GM12878 (cell line): ENCODE measurements around the gene NEK11. TPM values are rescaled to one million over a fixed set of nuclear protein-coding genes. Genes with fewer than 3 reads are reported as not detected.

Source experiments
- ATAC-seq: fragments of 200-7000 bp; cut with Tn5 transposase; 3 replicates; pipeline ENCODE4 v1.9.1; 2020; ENCODE audit warnings: mild to moderate bottlenecking, moderate library complexity
- BruUV-seq: library from RNA; stranded (reverse); fragments of 400-500 nt; replicated peaks from 2 replicates; lab custom pipeline; 2021; lab: Mats Ljungman, UMichigan
- CTCF ChIA-PET: fragments of 300-600 bp; sonication (Branson Sonifier 250); formaldehyde crosslinking; extraction: SDS; loops from one replicate; lab custom pipeline; 2021; ENCODE audit warnings: inconsistent platforms; lab: Yijun Ruan, JAX
- POLR2A ChIA-PET: fragments of 350-600 bp; formaldehyde crosslinking; extraction: SDS; loops from one replicate; lab custom pipeline; 2021; ENCODE audit warnings: inconsistent platforms; lab: Charles Lee
- RAD21 ChIA-PET: fragments of 300-600 bp; sonication (Branson Sonifier 250); formaldehyde crosslinking; loops from one replicate; lab custom pipeline; 2023; ENCODE audit warnings: antibody characterized with exemption; ENCODE audit not compliant: unreplicated experiment; lab: Charles Lee
- SMC1A ChIA-PET: fragments of 300-600 bp; sonication (Branson Sonifier 250); formaldehyde crosslinking; loops from one replicate; lab custom pipeline; 2023; ENCODE audit not compliant: unreplicated experiment, uncharacterized antibody; lab: Charles Lee
- DNase-seq: peaks from one replicate; pipeline ENCODE4 v3.0.0-alpha.2; 2011; ENCODE audit warnings: low read depth, low spot score
- FAIRE-seq: peaks from 3 replicates; lab custom pipeline; 2011; peaks lifted over from hg19 to GRCh38; lab: Jason Lieb, UNC
- H2AFZ ChIP-seq: 2 replicates; pipeline ENCODE4 v1.6.0; 2011; ENCODE audit warnings: low read depth, low read length, control low read depth; ENCODE audit not compliant: control insufficient read depth
- H3K27ac ChIP-seq: 2 replicates; pipeline ENCODE4 v1.5.1; 2011; ENCODE audit warnings: control low read depth; ENCODE audit not compliant: control insufficient read depth, insufficient read depth
- H3K27me3 ChIP-seq, 2 experiments: replicated peaks in 1 of 2; 2 replicates each; pipeline versions ENCODE4 v1.6.0 to v1.6.1; 2011; ENCODE audit warnings: low read length in 1 of 2; ENCODE audit not compliant: control insufficient read depth in 2 of 2, insufficient read depth in 2 of 2
- H3K36me3 ChIP-seq, 2 experiments: 2 replicates each; pipeline ENCODE4 v1.5.1; 2011; ENCODE audit warnings: low read length in 1 of 2; ENCODE audit not compliant: control insufficient read depth in 2 of 2, insufficient read depth in 2 of 2
- H3K4me1 ChIP-seq: 2 replicates; pipeline ENCODE4 v1.6.1; 2011; ENCODE audit warnings: mild to moderate bottlenecking, low read length, moderate library complexity, mixed read lengths; ENCODE audit not compliant: control insufficient read depth, insufficient read depth
- H3K4me2 ChIP-seq: 2 replicates; pipeline ENCODE4 v1.6.0; 2011; ENCODE audit warnings: control low read depth; ENCODE audit not compliant: control insufficient read depth, insufficient read depth
- H3K4me3 ChIP-seq: fragments of 200-600 bp; sonication (generic); 2 replicates; pipeline ENCODE4 v1.5.1; 2016
- H3K79me2 ChIP-seq: 2 replicates; pipeline ENCODE4 v1.6.0; 2011; ENCODE audit warnings: low read length; ENCODE audit not compliant: control insufficient read depth, insufficient read depth
- H3K9ac ChIP-seq: 2 replicates; pipeline ENCODE4 v1.8.0; 2011; ENCODE audit warnings: low read length, control low read depth, mixed read lengths; ENCODE audit not compliant: control insufficient read depth, insufficient read depth
- H3K9me3 ChIP-seq: replicated peaks from 3 replicates; pipeline ENCODE4 v1.5.1; 2011; ENCODE audit warnings: mild to moderate bottlenecking, low read length; ENCODE audit not compliant: control insufficient read depth, insufficient read depth
- H4K20me1 ChIP-seq: 2 replicates; pipeline ENCODE4 v1.6.0; 2011; ENCODE audit not compliant: control insufficient read depth, insufficient read depth
- CBX3 ChIP-seq: fragments of 200-600 bp; sonication (generic); IDR thresholded peaks from 2 replicates; pipeline ENCODE4 v1.6.1; 2016; ENCODE audit warnings: low read depth, borderline replicate concordance
- CEBPB ChIP-seq, 2 experiments: fragments of 150-350 bp in 1 of 2; IDR thresholded peaks; 2 replicates each; pipeline ENCODE4 v1.6.1; 2012 to 2014; ENCODE audit warnings: low read depth in 2 of 2, low read length in 2 of 2, borderline replicate concordance in 1 of 2, inconsistent platforms in 1 of 2
- CREM ChIP-seq: IDR thresholded peaks from 2 replicates; pipeline ENCODE4 v1.6.1; 2014; ENCODE audit warnings: antibody characterized with exemption, low read depth
- EED ChIP-seq: sonication (generic); IDR thresholded peaks from 2 replicates; pipeline ENCODE4 v1.6.1; 2016; ENCODE audit warnings: antibody characterized with exemption, low read depth
- FOS ChIP-seq: IDR thresholded peaks from 3 replicates; pipeline ENCODE4 v1.6.1; 2011; ENCODE audit warnings: borderline replicate concordance; ENCODE audit not compliant: insufficient read length; ENCODE audit errors: extremely low read depth
- MEF2B ChIP-seq: fragments of 450-650 bp; IDR thresholded peaks from 2 replicates; pipeline ENCODE4 v1.6.1; 2018; ENCODE audit warnings: mild to moderate bottlenecking, moderate library complexity; ENCODE audit not compliant: partially characterized antibody, poor library complexity, severe bottlenecking
- MTA2 ChIP-seq: fragments of 450-650 bp; IDR thresholded peaks from 2 replicates; pipeline ENCODE4 v1.6.1; 2016; ENCODE audit warnings: low read depth, mild to moderate bottlenecking, moderate library complexity
- NFIC ChIP-seq: IDR thresholded peaks from 2 replicates; pipeline ENCODE4 v1.6.1; 2012; ENCODE audit warnings: low read depth, mild to moderate bottlenecking, inconsistent platforms, low read length, moderate library complexity
- PRDM15 ChIP-seq: fragments of 450-650 bp; formaldehyde crosslinking; IDR thresholded peaks from 2 replicates; pipeline ENCODE4 v1.4.0; 2020; ENCODE audit warnings: mild to moderate bottlenecking, moderate library complexity
- RB1 ChIP-seq: fragments of 450-650 bp; formaldehyde crosslinking; IDR thresholded peaks from 2 replicates; pipeline ENCODE4 v1.6.1; 2017; ENCODE audit warnings: mild to moderate bottlenecking, borderline replicate concordance
- SP1 ChIP-seq: IDR thresholded peaks from one replicate; pipeline ENCODE4 v1.6.1; 2011; ENCODE audit warnings: low read depth, low read length
- TCF12 ChIP-seq: IDR thresholded peaks from 2 replicates; pipeline ENCODE4 v1.6.1; 2011; ENCODE audit warnings: low read depth, mild to moderate bottlenecking, low read length
- WGBS: methylation state at CpG from one replicate; pipeline ENCODE4 v1.1.6; 2016; ENCODE audit warnings: low lambda C conversion rate; ENCODE audit not compliant: insufficient replicate concordance, insufficient coverage; ENCODE audit errors: missing lambda C conversion rate; 5-methylcytosine and 5-hydroxymethylcytosine counted together
- in situ Hi-C: fragments of 300-500 bp; cut with MboI; formaldehyde crosslinking; loops from 9 replicates; pipeline ENCODE4 v1.14.3; 2018; ENCODE audit warnings: mixed read lengths
- intact Hi-C: fragments of 100-400 bp; cut with micrococcal nuclease; formaldehyde crosslinking; loops from one replicate; pipeline ENCODE4 v1.14.2; 2022; ENCODE audit not compliant: unreplicated experiment
- polyA plus RNA-seq, 11 experiments: library from polyadenylated mRNA; depleted of rRNA in 4 of 11; unstranded in 6 of 11; stranded (reverse) in 5 of 11; fragments of >200 nt; fragmentation: Nextera tagmentation in 4 of 11; fragmentation: Illumina TruSeq in 1 of 11; extraction: Ambion mirVana in 4 of 11; extraction: Trizol in 1 of 11; gene quantifications; 1 replicate in 1 of 11; 2 replicates in 10 of 11; pipeline versions ENCODE4 v1.2.1 to v1.2.3, GENCODE V29; 2011 to 2016; ENCODE audit warnings: inconsistent platforms in 2 of 11, missing spikeins in 2 of 11, low read depth in 1 of 11
- total RNA-seq, 4 experiments: library from RNA; depleted of rRNA in 3 of 4; stranded (reverse); fragments of >200 nt in 3 of 4; fragmentation: Illumina TruSeq in 1 of 4; extraction: Trizol in 1 of 4; gene quantifications; 2 replicates each; pipeline versions ENCODE4 v1.2.1 to v1.2.3, GENCODE V29; 2013 to 2021
- TF ChIP-seq, protein P1 (sequence below): IDR thresholded peaks from 2 replicates; pipeline ENCODE4 v1.6.1; 2011; ENCODE audit warnings: borderline replicate concordance, low read depth, mild to moderate bottlenecking, moderate library complexity, low read length; ENCODE audit not compliant: insufficient read depth, poor library complexity, severe bottlenecking

The NEK11 gene
- total and polyA plus RNA-seq, 10 of the 15 experiments (the other 5 are each of a cell fraction or from before 2014, with no cell fraction given) = 0.05 to 0.94 (median 0.36) TPM; not detected in 1

GRCh38 chr3:131279577-131279976, 252.9 kb downstream of the NEK11 start:
- Histone ChIP-seq H3K36me3 (no peaks in the 10 kb centered on the region), H4K20me1 (no peaks in the 10 kb centered on the region)
- no peak for DNase-seq
- TF ChIP-seq, protein P1, sequence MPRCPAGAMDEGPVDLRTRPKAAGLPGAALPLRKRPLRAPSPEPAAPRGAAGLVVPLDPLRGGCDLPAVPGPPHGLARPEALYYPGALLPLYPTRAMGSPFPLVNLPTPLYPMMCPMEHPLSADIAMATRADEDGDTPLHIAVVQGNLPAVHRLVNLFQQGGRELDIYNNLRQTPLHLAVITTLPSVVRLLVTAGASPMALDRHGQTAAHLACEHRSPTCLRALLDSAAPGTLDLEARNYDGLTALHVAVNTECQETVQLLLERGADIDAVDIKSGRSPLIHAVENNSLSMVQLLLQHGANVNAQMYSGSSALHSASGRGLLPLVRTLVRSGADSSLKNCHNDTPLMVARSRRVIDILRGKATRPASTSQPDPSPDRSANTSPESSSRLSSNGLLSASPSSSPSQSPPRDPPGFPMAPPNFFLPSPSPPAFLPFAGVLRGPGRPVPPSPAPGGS = no peak
- TF ChIP-seq NFIC (no peak), MTA2 (no peak), CBX3 (no peak), EED (no peak)
- TF ChIP-seq, all 136 proteins: peak for 0
- Histone ChIP-seq H3K9me3 (no peaks in the 10 kb centered on the region), H3K27me3 (no peaks in the 10 kb centered on the region), H3K4me3 (no peak overlapping the region), H2AFZ (no peak overlapping the region), H3K79me2 (no peaks in the 10 kb centered on the region), H3K4me1 (no peaks in the 10 kb centered on the region), H3K27ac (no peak overlapping the region), H3K9ac (no peak overlapping the region), H3K4me2 (no peak overlapping the region)
- FAIRE-seq (no peak), ATAC-seq (no peak)
- no TSS peak for BruUV-seq
- in situ Hi-C loops (no loop called here), intact Hi-C loops (no loop called here)
- ChIA-PET RAD21 (no interaction called here), POLR2A (no interaction called here), SMC1A (interaction anchor here (0.7 to 1.1 kb wide), 2 partner anchors 211 to 243 kb away, joined by 3 to 4 read pairs; no protein-coding TSS in a partner anchor), CTCF (no interaction called here)
- 0% methylated on average over 2 of the region's 2 CpGs for WGBS

DNA sequence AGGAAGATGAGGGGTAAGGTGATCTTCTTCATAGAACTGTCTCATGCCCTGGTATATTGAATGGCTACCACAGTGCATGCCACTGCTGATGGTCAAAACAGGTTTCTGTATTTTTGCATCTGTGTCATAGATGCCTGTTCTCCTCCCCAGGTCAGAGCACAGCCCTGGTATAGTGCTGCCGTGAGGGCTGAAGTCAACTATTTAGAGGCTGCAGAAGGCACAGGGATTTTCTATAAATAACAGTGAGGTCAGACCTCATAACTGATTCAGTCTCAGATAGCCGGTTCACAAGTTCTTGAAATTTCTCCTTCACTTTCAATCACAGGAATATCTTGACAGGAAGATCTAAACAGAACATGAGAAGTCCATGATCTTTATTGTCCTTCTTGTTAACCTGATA, 255.7 kb downstream of the NEK11 start:
- H3K27me3 ChIP-seq = no peaks in the 10 kb centered on the region; a peak in 1 of 4 replicates
- no peaks in the 10 kb centered on the region for H3K4me1 ChIP-seq
- H4K20me1 ChIP-seq = no peaks in the 10 kb centered on the region
- no peak overlapping the region for H3K9ac ChIP-seq
- in situ Hi-C loops = no loop called here
- ATAC-seq (no peak), FAIRE-seq (no peak), DNase-seq (no peak)
- ChIA-PET SMC1A (interaction anchor here (0.6 kb wide), 1 partner anchor 250 kb away, joined by 3 read pairs; no protein-coding TSS in a partner anchor), POLR2A (interaction anchor here (0.6 kb wide), 1 partner anchor 600 kb away, joined by 3 read pairs; no protein-coding TSS in a partner anchor), CTCF (no interaction called here), RAD21 (no interaction called here)
- no peak overlapping the region for H3K4me3 ChIP-seq
- 68% methylated on average over 2 of the region's 2 CpGs for WGBS
- H3K79me2 ChIP-seq = no peaks in the 10 kb centered on the region
- BruUV-seq = no TSS peak
- H3K27ac ChIP-seq = no peak overlapping the region
- H3K4me2 ChIP-seq = no peak overlapping the region
- no peak overlapping the region for H2AFZ ChIP-seq
- H3K36me3 ChIP-seq = no peaks in the 10 kb centered on the region
- H3K9me3 ChIP-seq = no peaks in the 10 kb centered on the region
- intact Hi-C loops = no loop called here
- TF ChIP-seq RB1 (no peak), CEBPB (IDR thresholded peaks at IDR 0.05; ENCODE audit: borderline replicate concordance in 1 of 2, low read depth in 2 of 2, low read length in 2 of 2) (no peak), MEF2B (no peak), FOS (no peak), CREM (no peak), PRDM15 (CRISPR knock-in tag) (no peak), SP1 (no peak), TCF12 (no peak)
